ENCODE measurements around the gene CCSER2. TPM values are rescaled to one million over a fixed set of nuclear protein-coding genes. Genes with fewer than 3 reads are reported as not detected.

CCSER2 gene
- total RNA-seq, 1 donor from 2014 or later = 66.1 TPM

DNA sequence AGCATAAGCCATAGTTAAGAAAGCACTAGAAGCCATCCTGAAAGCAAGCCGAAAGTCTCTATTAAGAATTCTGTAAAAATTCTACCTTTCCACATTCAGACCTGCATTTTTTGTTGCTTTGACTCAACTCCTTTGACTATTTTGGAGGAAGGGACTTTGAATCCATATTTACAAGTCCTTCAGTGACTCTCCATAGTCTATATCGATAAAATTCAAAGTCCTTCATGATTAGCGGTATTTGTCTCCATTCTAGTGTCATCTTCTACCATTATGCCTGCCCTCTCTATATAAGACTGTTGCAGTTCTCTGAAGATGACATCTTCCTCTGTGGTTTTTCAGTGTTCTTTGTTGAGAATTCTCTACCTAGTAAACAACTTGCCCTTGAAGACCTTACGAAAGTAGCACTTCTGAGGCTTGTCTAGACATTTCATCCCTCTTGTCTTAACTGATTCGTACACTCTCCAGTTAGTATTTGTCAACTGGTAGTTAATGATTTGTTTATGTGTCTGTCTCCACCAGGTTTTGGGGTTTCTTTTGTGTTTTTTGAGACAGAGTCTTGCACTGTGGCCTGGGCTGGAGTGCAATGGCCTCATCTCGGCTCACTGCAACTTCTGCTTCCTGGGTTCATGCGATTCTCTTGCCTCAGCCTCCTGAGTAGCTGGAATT is 1.7 kb downstream of the CCSER2 start:
- DNase-seq (no peak), ATAC-seq (no peak)
- Histone ChIP-seq H3K36me3 (no peaks in the 10 kb centered on the region), H3K27me3 (ENCODE audit: low read depth) (no peaks in the 10 kb centered on the region), H3K27ac (peak overlapping the region; percentile 96), H3K9me3 (no peaks in the 10 kb centered on the region), H3K4me1 (peaks cover 46% of the 10 kb centered on the region), H3K4me3 (peak overlapping the region; percentile 80)
- TF ChIP-seq, protein P1, sequence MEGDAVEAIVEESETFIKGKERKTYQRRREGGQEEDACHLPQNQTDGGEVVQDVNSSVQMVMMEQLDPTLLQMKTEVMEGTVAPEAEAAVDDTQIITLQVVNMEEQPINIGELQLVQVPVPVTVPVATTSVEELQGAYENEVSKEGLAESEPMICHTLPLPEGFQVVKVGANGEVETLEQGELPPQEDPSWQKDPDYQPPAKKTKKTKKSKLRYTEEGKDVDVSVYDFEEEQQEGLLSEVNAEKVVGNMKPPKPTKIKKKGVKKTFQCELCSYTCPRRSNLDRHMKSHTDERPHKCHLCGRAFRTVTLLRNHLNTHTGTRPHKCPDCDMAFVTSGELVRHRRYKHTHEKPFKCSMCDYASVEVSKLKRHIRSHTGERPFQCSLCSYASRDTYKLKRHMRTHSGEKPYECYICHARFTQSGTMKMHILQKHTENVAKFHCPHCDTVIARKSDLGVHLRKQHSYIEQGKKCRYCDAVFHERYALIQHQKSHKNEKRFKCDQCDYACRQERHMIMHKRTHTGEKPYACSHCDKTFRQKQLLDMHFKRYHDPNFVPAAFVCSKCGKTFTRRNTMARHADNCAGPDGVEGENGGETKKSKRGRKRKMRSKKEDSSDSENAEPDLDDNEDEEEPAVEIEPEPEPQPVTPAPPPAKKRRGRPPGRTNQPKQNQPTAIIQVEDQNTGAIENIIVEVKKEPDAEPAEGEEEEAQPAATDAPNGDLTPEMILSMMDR (IDR thresholded peaks at IDR 0.05) = no peak
- intact Hi-C loops (cut with DNase I) = no loop called here

DNA sequence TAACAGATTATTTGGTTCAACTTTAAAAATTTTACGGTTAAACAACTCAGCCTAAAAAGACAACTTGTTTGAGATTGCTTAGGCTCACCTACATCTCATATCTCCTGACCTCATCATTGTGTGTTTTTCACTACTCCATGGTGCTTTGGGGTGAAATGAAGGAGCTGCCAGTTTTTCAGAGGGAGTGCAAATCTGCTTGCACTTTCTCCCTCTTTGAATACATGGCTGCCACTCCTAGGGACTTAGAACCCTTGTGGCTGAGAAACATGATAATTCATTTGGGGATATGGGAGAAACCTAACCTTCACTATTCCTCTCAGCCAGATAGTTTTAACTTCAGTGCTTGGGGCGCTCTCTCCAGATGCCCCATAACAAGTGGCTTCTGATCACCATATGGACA is 2.7 kb downstream of the CCSER2 start:
- Histone ChIP-seq H3K36me3 (no peaks in the 10 kb centered on the region), H3K4me1 (peaks cover 56% of the 10 kb centered on the region), H3K27ac (no peak overlapping the region), H3K27me3 (ENCODE audit: low read depth) (no peaks in the 10 kb centered on the region), H3K9me3 (no peaks in the 10 kb centered on the region), H3K4me3 (no peak overlapping the region)
- no peak for ATAC-seq
- no peak for DNase-seq
- TF ChIP-seq, protein P1 (IDR thresholded peaks at IDR 0.05) = no peak
- intact Hi-C loops (cut with DNase I) = no loop called here

DNA sequence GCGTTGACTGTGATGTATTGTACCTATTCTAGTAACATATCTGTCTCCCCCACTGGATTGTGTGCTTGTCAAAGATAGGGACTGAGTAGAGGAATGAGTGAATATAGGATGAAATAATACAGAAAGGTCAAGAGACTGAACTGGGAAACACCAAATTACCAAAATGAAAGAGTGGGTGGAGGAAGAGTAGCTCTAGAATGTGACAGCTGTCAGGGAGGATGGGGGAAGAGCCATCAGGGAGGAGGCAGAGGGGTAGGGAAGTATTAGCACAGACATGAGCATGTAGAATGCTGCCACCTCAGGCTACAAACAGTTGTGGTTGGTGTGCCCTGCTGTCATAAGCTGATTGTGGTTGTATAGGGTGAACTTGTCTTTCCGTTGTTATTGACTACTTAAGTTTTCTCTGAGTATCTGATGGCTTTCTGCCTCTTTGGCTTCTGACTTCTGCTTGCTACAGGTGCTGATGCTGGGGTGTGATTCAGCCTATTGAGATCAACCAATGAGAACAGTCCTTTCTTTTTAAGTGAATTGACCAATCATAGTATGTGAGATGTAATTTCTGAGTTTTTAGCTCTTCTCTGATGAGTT is 5.6 kb downstream of the CCSER2 start:
- peaks cover 81% of the 10 kb centered on the region for H3K4me1 ChIP-seq
- H3K27ac ChIP-seq = no peak overlapping the region
- H3K36me3 ChIP-seq = no peaks in the 10 kb centered on the region
- H3K4me3 ChIP-seq = no peak overlapping the region
- no peak for DNase-seq
- TF ChIP-seq, protein P1 (IDR thresholded peaks at IDR 0.05) = no peak
- ATAC-seq = peak; percentile 48 to 66
- no peaks in the 10 kb centered on the region for H3K9me3 ChIP-seq
- no peaks in the 10 kb centered on the region for H3K27me3 ChIP-seq (ENCODE audit: low read depth)
- intact Hi-C loops (cut with DNase I) = no loop called here

DNA sequence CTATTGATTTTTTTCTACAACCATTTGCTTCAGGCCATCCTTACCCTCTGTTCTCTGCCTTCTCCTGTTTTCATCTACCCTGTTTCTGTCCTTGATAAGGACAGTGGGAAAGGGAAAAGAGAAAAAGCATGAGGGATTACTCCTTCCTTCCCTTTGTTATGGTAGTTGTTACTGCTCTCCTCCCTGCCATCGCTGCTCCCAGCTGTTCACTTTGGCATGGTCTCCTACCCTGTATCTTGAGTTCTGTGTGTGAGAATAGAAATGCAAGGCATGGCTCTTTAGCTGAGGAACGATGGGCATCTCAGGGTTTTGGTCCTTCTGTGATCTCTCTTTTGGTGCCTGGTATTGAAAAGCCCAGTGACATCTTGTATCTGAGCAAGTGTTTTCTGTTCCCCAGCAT is 6.4 kb downstream of the CCSER2 start:
- no peak for DNase-seq
- H3K4me1 ChIP-seq = peaks cover 81% of the 10 kb centered on the region
- intact Hi-C loops (cut with DNase I) = no loop called here
- TF ChIP-seq, protein P1 (IDR thresholded peaks at IDR 0.05) = no peak
- H3K27me3 ChIP-seq (ENCODE audit: low read depth) = no peaks in the 10 kb centered on the region
- H3K36me3 ChIP-seq = no peaks in the 10 kb centered on the region
- ATAC-seq = no peak
- H3K9me3 ChIP-seq = no peaks in the 10 kb centered on the region
- H3K27ac ChIP-seq = no peak overlapping the region
- H3K4me3 ChIP-seq = no peak overlapping the region

DNA sequence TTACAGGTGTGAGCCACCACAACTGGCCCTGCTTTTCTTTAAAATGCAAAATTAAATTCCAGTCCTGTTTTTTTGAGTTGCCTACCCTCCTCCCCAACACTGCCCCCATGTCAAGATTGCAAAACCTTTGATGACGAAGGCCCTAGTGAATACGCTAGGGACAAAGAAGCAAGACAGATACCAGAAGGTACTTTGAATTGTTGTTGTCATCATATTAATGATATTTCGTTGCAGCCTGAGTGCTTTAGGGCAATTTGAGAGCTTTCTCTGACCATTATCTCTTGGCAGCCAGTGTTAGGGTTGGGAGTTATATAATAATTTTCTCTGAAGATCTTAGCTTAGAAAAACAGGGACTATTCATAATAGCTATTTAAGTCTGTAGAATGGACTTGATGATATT is 7.1 kb downstream of the CCSER2 start:
- no peak overlapping the region for H3K4me3 ChIP-seq
- H3K4me1 ChIP-seq = peaks cover 80% of the 10 kb centered on the region
- TF ChIP-seq, protein P1 (IDR thresholded peaks at IDR 0.05) = no peak
- no peaks in the 10 kb centered on the region for H3K36me3 ChIP-seq
- no peak overlapping the region for H3K27ac ChIP-seq
- ATAC-seq (peak; percentile 33 to 46), DNase-seq (no peak)
- H3K27me3 ChIP-seq (ENCODE audit: low read depth) = no peaks in the 10 kb centered on the region
- intact Hi-C loops (cut with DNase I) = no loop called here
- H3K9me3 ChIP-seq = no peaks in the 10 kb centered on the region
